GM18873 (cell line): ENCODE data around the gene PRICKLE3.

ENCODE experiments used
- ATAC-seq: cut with Tn5 transposase; IDR thresholded peaks from one replicate; pipeline ENCODE4 v1.9.1; 2021; ENCODE audit warnings: mild to moderate bottlenecking, moderate library complexity, moderate number of reproducible peaks; ENCODE audit not compliant: unreplicated experiment, low FRiP score

The PRICKLE3 gene, protein sequence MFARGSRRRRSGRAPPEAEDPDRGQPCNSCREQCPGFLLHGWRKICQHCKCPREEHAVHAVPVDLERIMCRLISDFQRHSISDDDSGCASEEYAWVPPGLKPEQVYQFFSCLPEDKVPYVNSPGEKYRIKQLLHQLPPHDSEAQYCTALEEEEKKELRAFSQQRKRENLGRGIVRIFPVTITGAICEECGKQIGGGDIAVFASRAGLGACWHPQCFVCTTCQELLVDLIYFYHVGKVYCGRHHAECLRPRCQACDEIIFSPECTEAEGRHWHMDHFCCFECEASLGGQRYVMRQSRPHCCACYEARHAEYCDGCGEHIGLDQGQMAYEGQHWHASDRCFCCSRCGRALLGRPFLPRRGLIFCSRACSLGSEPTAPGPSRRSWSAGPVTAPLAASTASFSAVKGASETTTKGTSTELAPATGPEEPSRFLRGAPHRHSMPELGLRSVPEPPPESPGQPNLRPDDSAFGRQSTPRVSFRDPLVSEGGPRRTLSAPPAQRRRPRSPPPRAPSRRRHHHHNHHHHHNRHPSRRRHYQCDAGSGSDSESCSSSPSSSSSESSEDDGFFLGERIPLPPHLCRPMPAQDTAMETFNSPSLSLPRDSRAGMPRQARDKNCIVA

DNA sequence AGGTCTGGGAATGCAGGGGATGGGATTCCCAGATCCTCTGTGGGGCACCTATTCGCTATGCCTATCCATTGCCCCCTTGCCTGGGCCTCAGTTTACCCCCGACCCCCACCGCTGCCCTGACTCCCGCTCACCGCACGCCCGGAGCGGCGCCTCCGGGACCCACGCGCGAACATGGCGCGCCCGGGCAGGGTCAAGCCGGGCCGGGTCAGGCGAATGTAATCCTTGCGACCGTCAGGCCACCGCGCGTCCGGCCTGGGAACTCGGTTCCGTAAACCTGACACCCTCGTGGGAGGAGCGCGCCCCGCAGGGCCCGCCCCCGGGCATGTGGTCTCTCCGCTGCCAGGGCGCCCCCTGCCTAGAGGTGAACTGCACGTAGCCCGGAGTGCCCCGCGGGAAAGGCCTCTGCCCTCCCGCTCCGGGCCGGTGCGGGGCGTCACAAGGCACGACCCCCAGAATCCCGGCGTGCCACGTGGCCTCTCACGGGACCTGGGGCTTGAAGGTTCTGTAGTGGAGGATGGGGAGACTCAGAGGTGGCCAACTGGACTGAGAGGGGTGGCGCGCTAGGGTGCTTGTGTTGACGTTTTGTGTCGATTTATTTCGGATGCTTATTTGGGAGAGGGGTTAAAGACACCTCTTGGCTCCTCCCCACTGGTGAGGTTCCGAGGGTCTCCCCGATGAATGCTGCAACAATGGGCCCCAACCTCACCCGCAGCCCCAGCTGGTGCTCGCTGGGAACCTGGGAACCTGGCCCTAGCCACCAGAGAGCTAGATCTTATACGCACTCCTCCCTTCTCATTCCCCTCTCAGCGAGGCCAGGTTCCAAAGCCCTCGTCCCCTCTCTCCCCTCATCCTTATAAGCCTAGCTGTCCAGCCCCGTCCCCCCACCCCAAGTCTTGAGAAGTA lies at the start of gene PRICKLE3:
PRICKLE3 (minus strand) TSS at position 249 of the 903 bp plus-strand sequence; CDS start at position 173, 76 bp downstream.
- no peak for ATAC-seq

DNA sequence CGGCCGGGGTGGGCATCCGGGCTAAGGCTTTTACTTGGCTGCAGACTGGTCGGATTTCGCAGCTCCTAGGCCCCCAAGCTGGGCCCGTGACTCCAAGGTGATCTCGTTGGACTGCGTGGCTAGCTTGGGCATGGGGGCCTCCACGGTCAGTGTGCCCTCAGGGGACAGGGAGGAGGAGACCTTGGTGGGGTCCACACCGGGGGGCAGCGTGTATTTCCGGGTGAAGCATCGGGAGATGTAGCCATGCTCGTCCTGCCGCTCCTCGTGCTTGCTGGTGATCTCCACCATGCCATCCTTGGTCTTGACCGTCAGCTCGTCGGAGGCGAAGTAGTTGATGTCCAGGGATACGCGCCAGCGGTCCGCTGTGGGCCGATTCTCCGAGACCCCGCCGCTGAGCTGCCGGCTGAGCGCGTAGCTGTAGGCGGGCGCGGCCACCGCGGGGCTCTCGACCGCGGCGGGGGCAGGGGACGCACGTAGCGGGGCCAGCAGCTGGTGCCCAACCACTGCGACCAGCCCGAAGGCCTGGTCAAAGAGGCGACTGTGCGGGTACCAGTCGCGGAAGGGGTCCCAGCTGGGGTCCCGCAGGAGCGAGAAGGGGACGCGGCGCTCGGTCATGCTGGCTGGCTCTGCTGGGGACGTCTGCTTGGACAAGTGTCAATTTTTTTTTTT lies 47.8 kb upstream of the PRICKLE3 start:
- no peak for ATAC-seq

DNA sequence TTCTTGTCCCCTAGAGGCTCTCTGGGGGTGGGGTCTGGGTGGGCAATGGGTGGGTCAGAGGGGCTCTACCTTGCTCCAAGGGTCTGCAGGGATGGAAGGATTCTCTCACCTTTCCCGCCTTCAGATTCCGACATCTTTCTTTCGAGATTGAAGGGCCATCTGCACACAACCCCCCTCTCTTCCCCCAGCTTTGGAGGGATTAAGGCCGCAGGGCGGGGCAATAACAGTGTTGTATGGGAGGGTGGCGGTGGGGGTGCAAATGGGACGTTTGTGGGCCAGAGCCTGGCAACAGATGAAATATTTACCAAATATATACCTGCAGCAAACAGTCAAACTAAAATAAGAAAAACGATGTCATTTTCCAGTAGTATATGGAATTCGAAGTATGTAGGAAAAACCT lies 47.0 kb upstream of the PRICKLE3 start, which contains the start of gene CACNA1F:
CACNA1F (minus strand) TSS at position 165 of the 400 bp plus-strand sequence; CDS start at position 134, 31 bp downstream.
- ATAC-seq = no peak

DNA sequence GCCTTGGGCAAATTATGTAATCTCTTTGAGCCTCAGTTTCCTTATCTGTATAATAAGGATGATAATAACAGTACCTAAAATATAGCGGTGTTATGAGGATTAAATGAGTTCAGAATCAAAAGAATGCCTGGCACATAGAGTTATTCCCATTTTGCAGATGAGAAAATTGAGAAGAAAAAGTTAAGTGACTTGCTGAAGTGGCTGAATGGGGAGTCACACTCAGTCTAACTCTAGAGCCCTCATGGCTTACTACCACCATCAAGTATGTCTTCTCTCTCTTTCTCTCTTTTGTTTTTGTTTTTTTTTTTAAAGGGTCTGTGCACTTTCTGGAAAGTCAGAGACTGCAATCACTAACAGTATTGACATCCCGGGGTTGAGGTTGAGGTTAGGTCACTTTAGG lies 46.4 kb upstream of the PRICKLE3 start:
- ATAC-seq = no peak

DNA sequence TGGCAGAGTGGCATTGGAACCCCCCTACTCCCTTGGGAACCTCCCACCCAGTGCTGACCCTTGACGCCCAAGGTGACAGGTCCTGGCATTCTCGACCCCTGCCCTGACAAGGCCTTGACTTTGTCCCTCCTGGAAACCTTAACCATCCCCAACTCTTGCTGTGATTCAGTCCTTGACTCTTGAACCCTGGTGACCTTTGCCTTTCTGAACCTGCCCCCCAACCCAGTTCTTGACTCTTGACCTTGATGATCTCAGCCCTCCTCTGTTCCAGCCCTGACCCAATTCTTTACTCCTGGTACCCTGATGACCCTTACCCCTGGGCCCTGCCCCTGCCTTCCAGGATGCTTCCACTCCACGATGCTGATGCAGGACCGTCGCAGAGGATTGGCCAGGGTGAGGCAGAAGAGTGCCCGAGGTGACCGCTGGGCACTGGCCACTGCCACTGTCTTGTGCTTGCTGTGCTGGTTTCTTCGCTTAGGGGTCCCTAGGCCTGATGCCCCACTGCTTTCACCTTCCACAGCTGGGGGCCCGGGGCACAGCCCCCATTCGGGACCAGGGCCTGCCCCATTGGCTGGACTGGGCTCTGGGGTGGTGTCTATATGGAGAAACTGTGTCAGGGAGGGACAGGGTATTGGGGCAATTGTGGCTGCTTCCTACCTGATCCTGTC lies 45.3 kb upstream of the PRICKLE3 start:
- no peak for ATAC-seq

DNA sequence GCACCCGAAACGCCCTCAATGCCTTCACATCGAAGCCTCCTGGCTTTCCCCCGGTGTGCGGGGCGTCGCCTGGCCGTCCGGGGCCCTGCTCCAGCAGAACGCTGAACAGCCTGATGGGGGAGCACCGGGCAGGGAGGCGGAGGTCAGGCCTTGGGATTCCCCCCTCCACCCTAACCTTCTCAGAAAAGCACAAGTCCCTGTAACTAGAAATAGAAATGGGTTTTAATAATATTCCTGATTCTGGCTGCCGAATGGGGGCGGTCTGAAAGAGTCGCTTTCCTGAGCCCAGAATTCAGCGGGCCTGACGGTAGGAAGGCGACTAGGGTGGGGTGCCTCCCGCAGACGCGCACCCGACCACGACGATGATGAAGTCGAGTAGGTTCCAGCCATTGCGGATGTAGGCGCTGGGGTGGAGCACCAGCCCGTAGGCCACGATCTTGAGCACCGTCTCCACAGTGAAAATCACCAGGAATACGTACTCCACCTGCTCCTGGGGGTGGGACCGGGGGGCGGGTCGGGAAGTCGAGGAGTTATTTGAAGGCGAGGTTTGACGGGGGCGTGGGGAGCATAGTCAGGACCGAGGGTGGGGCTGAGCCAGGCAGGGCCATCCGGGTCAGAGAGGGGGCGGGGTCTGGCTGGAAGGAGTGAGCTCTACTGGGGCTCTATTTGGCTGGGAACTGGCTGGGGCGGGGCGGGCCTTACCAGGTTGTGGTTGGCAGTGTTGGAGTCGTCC lies 44.5 kb upstream of the PRICKLE3 start:
- no peak for ATAC-seq

DNA sequence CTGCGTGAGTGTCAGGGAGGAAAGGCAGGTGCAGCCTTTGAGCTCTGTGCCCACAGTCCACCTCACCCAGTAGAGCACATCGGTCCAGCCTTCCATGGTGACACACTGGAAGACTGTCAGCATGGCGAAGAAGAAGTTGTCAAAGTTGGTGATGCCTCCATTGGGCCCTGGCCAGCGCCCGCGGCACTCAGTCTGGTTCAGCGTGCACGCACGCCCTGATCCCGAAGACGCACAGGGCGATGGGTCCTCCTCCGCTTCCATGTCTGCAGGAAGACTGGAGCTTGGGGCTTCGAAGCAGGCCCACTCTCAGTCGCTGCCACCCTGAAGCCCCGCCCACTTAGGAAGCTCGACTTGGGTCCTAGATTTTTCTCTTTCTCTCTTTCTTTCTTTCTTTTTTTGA lies 42.0 kb upstream of the PRICKLE3 start:
- no peak for ATAC-seq

DNA sequence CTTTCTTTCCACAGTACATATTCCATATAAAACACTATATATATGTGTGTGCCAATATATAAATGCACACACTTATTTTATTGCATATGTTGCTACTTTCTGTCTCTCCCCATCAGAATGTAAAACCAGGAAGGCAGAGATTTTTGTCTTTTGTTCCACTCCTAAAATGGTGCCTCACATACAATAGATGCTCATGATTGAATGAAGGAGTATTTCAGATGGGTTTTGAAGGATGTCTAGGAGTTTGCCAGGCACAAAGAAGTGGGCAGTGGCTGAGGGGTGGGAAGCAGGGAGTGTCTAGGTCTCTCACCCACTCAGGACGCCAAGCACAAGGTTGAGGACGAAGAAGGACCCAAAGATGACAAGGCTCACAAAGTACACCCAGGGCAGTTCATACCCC lies 41.6 kb upstream of the PRICKLE3 start:
- no peak for ATAC-seq

DNA sequence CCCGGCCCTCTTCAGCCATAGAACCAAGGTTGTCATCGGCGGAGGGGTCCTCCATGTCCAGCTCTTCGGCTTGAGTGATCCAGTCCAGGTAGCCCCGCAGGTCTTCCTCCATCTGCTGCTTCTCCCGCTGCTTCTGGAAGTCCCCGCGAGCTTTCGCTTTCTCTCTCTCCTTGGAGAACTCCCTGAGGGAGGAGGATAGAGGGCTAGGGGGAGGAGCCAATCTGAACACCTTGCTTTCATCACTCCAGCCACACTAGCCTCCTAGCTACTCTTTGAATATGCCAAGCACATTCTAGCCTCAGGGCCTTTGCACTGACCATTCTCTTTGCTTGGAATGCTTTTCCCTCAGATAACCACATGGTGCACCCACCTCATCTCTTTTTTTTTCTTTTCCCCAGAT lies 40.8 kb upstream of the PRICKLE3 start:
- ATAC-seq = no peak

DNA sequence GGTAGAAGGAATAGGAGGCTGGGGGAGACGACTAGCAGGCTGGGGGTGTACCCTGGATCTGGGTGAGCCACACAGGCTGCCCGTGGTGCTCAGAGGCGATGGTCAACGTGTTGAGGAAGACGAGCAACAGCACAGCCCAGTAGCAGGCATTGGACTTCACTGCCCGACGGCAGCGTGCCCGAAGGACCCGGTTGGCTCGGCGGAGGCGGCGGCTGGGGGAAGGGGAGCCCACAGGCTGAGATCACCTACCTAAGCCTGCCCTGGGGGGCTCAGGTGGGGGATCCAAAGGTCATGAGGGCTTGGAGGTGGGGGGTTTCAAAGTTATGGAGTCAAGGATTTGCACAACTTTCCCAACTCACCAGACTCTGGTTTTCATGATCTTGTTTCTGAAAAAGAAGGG lies 39.7 kb upstream of the PRICKLE3 start:
- ATAC-seq = no peak

DNA sequence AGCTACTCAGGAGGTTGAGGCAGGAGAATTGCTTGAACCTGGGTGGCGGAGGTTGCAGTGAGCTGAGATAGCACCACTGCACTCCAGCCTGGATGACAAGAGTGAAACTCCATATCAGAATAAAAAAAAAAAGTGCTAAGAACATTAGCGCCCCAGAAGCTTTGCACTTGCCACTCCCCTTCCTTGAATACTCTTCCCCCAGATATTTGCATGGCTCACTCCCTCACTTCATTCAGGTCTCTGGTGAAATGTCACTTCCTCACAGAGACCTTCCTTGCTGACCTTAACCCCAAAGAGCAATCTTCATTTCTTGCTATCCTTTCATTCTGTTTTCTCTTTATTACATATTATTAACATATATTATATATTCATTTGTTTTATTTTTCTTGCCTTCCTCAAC lies 35.7 kb upstream of the PRICKLE3 start:
- no peak for ATAC-seq

DNA sequence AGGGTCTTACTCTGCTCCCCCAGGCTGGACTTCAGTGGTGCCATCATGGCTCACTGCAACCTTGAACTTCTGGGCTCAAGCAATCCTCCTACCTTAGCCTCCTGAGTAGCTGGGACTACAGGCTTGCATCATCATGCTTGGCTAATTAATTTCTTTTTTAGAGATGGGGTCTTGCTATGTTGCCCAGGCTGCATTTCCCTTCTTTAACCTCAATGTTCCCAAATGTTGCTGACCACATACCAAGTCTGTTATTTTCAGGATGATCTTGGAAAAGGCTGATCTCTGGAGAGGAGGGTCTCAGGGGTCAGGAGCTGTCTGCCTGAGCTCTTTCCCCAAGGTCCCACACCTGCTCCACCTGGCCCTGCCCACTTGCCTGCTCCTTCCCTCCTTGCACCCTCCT lies 33.9 kb upstream of the PRICKLE3 start:
- ATAC-seq = no peak

DNA sequence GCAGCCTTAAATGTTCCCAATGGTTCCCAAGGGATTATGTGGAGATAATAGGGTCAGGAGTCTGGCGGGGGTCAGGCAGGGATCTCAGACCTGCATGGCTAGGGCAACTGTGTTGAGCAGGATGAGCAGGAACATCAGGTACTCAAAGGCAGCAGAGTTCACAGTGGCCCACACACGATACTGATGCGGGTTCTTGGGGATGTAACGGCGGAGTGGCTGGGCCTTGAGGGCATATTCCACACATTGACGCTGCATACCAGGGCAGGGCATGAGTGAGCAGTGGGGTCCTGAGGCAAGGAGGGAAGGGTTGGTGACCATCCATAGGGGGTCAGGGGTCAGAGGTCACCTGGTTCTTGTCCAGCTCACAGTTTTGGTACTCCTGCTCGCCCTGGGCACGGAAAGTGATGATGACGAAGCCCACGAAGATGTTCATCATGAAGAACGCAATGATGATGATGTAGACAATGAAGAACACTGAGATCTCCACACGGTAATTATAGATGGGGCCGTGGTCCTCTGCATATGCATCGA lies 28.9 kb upstream of the PRICKLE3 start:
- ATAC-seq = no peak

DNA sequence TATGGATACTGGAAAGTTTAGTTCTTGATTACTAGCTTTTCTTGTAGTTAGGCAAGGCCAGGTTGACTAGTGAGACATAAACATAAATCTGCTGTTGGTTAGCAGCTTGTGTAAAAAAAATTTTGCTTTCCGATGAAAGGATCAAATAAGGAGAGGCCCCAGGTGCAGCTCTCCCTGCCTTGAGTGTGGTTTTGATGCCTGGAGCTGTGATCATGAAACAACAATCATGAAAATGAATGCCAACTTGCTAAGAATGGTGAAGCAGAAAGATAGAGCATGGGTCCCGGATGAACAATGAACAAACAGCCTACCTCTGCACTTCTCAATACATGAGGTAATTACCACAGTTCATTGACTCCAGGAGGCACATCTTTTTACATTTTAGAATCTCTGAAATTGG lies 28.2 kb upstream of the PRICKLE3 start:
- ATAC-seq = no peak

DNA sequence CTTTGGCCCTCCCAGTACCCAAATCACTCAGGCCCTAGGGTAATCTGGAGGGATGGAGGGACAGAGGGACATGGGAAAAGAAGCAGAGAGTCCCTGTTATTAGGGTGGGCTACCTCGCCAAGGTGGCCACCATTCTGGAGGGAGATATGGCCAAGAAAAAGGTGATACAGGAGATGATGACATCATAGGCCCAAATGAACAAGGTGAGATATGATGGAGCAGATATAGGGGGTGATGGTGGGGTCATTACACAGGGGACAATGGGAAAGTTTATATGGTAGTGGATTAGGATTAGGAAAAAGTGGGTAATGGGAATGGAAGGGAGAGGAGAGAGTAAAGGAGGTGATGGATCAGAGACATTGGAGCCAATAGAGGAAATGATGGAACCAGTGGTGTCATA lies 26.7 kb upstream of the PRICKLE3 start:
- no peak for ATAC-seq

DNA sequence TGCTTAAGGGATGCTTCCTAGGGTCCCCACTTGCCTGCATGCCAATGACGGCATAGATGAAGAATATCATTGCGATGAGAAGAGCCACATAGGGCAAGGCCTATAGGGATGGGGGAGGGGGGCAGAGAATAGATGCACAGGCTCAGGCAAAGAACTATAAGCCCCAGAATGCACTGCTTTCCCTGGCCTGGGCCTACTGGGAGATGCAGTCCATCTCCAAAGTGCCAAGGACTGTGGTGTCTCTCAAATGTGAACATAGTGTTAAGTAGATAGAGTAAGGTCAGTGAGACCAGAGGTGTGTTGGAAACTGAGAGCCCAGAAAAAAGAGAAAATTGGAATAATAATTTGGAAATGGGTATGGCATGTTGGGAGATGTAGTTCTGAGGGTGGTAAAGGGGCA lies 26.0 kb upstream of the PRICKLE3 start:
- no peak for ATAC-seq

DNA sequence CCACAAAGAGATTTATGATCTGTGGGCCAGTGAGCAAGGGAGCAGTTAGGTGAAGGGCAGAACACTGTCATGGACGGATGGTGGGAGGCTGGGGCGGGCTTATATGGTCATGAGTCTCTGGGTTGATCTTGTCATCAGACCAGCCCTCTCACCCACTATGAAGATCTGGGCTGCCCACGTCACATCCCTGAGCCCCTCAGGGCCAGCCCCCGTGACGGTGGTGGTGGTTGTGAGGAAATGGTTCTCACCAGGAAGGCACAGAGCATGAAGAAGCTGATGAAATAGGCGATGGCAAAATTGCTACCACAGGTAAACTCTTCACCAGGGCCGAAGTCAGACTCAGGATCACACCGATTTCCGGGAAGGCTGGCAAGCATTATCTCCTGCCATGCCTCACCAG lies 24.9 kb upstream of the PRICKLE3 start:
- ATAC-seq = no peak

DNA sequence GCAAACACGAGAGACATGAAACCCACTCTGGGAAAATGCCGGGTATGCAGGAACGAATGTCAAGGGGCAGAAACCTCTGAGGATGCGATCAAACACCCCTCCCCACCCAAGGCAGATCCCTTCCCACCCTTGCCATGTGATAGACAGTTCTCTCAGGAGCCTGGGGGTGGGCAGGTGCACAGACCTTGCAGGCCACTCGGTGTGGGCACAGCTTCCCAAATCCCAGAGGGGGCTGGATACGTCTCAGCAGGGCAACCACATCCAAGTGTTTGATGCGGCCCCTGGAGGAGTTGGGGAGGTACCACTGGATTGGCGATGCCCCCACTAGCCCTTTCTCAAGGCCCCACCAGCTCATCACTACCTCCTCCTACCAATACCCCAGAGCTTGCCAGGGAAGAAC lies 24.2 kb upstream of the PRICKLE3 start:
- no peak for ATAC-seq
